ENCODE measurements around the gene DNAJA4. TPM values are rescaled to one million over a fixed set of nuclear protein-coding genes. Genes with fewer than 3 reads are reported as not detected.
A peak's percentile ranks its signal among the peaks of the same experiment; 100 is the strongest.

The DNAJA4 gene
- total and polyA plus RNA-seq, 2 of the 13 experiments (the other 11 are each of a cell fraction or from before 2014, with no cell fraction given): not detected

DNA sequence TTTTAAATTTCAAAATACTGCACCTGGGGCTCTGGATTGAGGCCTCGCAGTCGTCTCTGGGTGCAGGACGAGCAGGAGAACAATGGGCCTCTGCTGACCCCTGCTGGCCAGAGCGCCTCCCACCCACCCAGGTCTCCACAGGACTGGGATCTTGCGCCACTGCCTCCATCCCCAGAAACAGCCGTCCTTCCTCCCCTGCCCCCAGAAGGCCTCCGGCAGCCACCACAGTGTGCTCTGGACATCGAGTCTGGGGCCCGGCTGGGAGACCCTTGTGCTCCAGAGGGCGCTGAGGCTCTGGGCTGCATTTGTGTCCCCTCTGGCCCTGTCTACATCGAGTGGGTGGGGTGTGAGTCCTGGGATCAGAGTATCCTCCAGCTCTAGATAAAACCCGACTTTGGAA, 23.3 kb upstream of the DNAJA4 start (continued):
- TF ChIP-seq, protein P1, sequence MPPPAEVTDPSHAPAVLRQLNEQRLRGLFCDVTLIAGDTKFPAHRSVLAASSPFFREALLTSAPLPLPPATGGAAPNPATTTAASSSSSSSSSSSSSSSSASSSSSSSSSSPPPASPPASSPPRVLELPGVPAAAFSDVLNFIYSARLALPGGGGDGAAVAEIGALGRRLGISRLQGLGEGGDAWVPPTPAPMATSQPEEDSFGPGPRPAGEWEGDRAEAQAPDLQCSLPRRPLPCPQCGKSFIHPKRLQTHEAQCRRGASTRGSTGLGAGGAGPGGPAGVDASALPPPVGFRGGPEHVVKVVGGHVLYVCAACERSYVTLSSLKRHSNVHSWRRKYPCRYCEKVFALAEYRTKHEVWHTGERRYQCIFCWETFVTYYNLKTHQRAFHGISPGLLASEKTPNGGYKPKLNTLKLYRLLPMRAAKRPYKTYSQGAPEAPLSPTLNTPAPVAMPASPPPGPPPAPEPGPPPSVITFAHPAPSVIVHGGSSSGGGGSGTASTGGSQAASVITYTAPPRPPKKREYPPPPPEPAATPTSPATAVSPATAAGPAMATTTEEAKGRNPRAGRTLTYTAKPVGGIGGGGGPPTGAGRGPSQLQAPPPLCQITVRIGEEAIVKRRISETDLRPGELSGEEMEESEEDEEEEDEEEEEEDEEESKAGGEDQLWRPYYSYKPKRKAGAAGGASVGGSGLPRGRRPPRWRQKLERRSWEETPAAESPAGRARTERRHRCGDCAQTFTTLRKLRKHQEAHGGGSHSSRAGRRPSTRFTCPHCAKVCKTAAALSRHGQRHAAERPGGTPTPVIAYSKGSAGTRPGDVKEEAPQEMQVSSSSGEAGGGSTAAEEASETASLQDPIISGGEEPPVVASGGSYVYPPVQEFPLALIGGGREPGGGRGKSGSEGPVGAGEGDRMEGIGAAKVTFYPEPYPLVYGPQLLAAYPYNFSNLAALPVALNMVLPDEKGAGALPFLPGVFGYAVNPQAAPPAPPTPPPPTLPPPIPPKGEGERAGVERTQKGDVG (CRISPR knock-in tag; IDR thresholded peaks at IDR 0.05; ENCODE audit: borderline replicate concordance): no peak
- TF ChIP-seq, protein P2, sequence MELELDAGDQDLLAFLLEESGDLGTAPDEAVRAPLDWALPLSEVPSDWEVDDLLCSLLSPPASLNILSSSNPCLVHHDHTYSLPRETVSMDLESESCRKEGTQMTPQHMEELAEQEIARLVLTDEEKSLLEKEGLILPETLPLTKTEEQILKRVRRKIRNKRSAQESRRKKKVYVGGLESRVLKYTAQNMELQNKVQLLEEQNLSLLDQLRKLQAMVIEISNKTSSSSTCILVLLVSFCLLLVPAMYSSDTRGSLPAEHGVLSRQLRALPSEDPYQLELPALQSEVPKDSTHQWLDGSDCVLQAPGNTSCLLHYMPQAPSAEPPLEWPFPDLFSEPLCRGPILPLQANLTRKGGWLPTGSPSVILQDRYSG (CRISPR knock-in tag; IDR thresholded peaks at IDR 0.05): no peak
- TF ChIP-seq ZNF430 (CRISPR knock-in tag; IDR thresholded peaks at IDR 0.05) (no peak), ETV6 (CRISPR knock-in tag; conservative IDR thresholded peaks at IDR 0.05) (no peak)

DNA sequence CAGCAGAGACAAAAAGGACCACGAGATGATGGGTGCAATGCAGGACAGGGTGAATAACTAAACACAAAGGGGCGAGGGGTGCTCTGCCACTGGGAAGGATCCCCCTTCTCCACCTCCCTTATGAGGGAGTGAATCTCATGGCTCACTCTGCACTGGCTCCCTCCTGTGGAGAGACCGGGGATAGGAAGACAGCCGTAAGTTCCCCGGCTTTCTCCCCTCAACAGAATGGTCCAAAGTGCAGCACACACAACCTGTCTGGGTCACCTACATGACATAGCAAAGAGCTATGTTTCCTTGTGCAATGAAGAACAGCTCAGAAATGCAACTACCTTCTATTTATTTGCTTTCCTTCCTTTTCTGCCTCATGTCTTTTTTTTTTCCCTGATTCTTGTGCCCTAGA, 22.2 kb upstream of the DNAJA4 start:
- BruUV-seq (replicated peaks): no TSS peak
- Histone ChIP-seq H3K79me2 (ENCODE audit: insufficient read depth, low read length) (no peaks in the 10 kb centered on the region), H3K9ac (ENCODE audit: insufficient read depth, low read depth, low read length) (no peak overlapping the region), H3K4me2 (ENCODE audit: low read depth, low read length) (no peak overlapping the region), H3K4me1 (ENCODE audit: insufficient read depth, low read length) (peaks cover 32% of the 10 kb centered on the region), H3K4me3 (replicated peaks in 1 of 3; ENCODE audit: insufficient read depth in 1 of 3, low read depth in 2 of 3, low read length in 3 of 3) (no peak overlapping the region), H3K36me3 (replicated peaks in 1 of 2; ENCODE audit: control insufficient read depth in 1 of 2, insufficient read depth in 2 of 2, low read length in 2 of 2) (no peaks in the 10 kb centered on the region), H3K27me3 (ENCODE audit: control insufficient read depth in 1 of 2, insufficient read depth in 2 of 2, low read length in 2 of 2) (0 out of 5 replicates have a peak, but pooled peaks cover 0 to 4% of the 10 kb centered on the region in 2 experiments), H2AFZ (ENCODE audit: low read length) (no peak overlapping the region), H3K27ac (ENCODE audit: extremely low read length, insufficient read depth, low read length) (no peak overlapping the region), H3K9me3 (ENCODE audit: low read length) (no peaks in the 10 kb centered on the region), H4K20me1 (ENCODE audit: insufficient read depth, low read length) (no peaks in the 10 kb centered on the region)
- peak; percentile 62 for TF ChIP-seq HNF4A (CRISPR knock-in tag; IDR thresholded peaks at IDR 0.05)
- TF ChIP-seq ZNF7 (CRISPR knock-in tag; IDR thresholded peaks at IDR 0.05): no peak
- TF ChIP-seq CBFB (CRISPR knock-in tag; IDR thresholded peaks at IDR 0.05): no peak
- TF ChIP-seq, protein P3, sequence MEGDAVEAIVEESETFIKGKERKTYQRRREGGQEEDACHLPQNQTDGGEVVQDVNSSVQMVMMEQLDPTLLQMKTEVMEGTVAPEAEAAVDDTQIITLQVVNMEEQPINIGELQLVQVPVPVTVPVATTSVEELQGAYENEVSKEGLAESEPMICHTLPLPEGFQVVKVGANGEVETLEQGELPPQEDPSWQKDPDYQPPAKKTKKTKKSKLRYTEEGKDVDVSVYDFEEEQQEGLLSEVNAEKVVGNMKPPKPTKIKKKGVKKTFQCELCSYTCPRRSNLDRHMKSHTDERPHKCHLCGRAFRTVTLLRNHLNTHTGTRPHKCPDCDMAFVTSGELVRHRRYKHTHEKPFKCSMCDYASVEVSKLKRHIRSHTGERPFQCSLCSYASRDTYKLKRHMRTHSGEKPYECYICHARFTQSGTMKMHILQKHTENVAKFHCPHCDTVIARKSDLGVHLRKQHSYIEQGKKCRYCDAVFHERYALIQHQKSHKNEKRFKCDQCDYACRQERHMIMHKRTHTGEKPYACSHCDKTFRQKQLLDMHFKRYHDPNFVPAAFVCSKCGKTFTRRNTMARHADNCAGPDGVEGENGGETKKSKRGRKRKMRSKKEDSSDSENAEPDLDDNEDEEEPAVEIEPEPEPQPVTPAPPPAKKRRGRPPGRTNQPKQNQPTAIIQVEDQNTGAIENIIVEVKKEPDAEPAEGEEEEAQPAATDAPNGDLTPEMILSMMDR (CRISPR knock-in tag; IDR thresholded peaks at IDR 0.05): peak; percentile 55
- no peak for TF ChIP-seq ZNF260 (CRISPR knock-in tag; IDR thresholded peaks at IDR 0.05; ENCODE audit: borderline replicate concordance, low read depth)
- no peak for TF ChIP-seq SOX6 (IDR thresholded peaks at IDR 0.05)
- TF ChIP-seq SOX6 (CRISPR knock-in tag; IDR thresholded peaks at IDR 0.05): no peak
- no peak for TF ChIP-seq BRCA1 (CRISPR knock-in tag; IDR thresholded peaks at IDR 0.05)
- no peak for TF ChIP-seq NR2F1 (CRISPR knock-in tag; IDR thresholded peaks at IDR 0.05)
- no peak for TF ChIP-seq ZNF598 (CRISPR knock-in tag; IDR thresholded peaks at IDR 0.05; ENCODE audit: borderline replicate concordance)
- peak; percentile 38; the same call in 1 of the 2 replicates for TF ChIP-seq SMC3 (IDR thresholded peaks at IDR 0.05; ENCODE audit: low read length)
- TF ChIP-seq CEBPB (IDR thresholded peaks at IDR 0.05; ENCODE audit: borderline replicate concordance, low read depth, low read length): peak; percentile 27; the same call in 1 of the 2 replicates
- intact Hi-C loops (cut with micrococcal nuclease; ENCODE audit: unreplicated experiment) (no loop called here), in situ Hi-C loops (cut with HindIII; ENCODE audit: extremely low pct_ligation_motif_present, low pct_unique_long_range_greater_than_20kb) (loop anchor here (5.0 to 25.0 kb wide), 3 partner anchors 65 to 280 kb away; no protein-coding TSS in a partner anchor)
- peak; percentile 47 for ATAC-seq
- FAIRE-seq: no peak
- POLR2A ChIA-PET: no interaction called here
- CTCF ChIA-PET (ENCODE audit: low intra/inter-chr PET ratio, low total read pairs): interaction anchor here (2.0 to 2.6 kb wide), 2 partner anchors 47 to 129 kb away, joined by 13 to 14 read pairs; no protein-coding TSS in a partner anchor
- DNase-seq (ENCODE audit: low spot score): peak; percentile 55
- WGBS (ENCODE audit: low lambda C conversion rate): 50% methylated on average over 2 of the region's 5 CpGs

All from HepG2 (cell line).